GM21367 (cell line): ENCODE data around the gene ARHGAP27.
"Not testable (repeated sequence)": the region's sequence is repeated elsewhere in the genome, so short reads cannot be mapped to it uniquely, and the experiment has no call there.

Experiments used
- ATAC-seq: cut with Tn5 transposase; IDR thresholded peaks from one replicate; pipeline ENCODE4 v1.9.1; 2021; ENCODE audit not compliant: unreplicated experiment

ARHGAP27 gene

DNA sequence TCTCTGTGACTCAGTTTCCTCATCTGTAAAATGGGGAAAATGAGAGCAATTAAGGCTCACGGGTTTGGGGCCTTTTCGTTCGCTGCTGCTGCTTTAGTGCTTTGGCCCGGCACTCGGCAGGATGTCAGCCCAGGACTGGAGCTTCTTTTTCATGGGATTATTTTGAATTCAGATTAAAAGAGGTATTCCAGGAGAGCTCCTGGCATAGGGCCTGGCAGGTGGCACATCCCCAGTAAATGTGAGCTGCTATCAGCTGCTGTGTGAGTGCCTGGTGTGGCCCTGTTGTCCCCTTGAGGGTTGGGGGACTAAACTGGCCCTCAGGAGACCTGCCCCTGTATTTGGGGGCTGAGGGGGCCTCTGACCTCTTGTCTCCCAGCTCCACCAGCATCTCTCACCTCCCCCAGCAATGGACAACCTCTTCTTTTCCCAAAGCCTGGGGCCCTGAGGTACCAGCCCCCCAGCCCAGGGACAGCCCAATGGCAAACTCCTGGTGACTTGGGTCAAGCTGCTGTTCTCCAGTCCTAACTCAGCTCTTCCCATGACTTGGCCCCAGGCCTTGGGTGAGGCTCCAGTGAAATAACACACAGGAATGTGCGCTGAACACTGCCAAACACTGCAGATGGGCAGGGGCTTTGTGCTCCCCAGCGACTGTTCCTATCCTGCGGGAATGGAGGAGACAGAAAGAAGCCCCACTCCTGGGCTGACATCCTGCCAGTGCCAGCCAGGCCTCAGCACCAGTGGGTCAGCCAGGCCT lies 14.4 kb upstream of the ARHGAP27 start:
- not testable (repeated sequence) for ATAC-seq

DNA sequence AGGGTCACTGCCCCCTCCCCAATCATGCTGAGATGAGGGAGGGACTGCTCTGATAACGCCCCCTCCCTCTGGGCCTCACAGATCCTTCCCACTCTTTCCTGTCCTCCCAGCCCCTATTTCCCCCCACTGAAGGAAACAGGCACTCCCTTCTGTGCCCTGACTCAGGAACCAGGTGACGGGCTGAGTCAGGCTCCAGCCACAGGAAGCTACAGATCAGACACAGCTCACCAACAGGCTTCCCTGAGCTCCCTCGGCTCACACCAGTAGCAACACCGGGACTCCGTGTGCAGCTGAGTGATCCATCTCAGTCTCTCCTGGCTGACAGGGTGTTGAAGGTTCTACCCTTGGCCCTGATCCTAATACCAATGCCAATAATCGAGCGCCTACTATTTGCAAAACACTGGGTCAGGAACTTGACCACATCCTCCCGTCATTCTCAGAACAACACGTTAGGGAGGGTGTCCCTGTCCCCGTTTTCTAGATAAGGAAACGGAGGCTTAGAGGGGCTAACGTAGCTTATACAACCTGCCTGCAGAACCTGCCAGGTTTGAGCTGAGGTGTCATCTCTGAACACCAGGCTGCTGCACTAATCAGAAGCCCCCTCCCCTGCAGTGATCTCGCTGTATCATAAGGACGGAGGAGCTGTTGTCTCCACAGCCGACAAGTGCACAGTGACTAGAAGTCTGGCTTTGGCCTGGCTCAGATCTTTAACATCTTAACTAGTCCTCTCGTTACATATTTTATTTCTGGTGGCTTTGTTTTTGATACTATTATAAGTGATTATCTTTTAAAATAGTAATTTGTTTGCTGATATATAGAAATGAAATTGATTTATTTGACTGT lies 13.5 kb upstream of the ARHGAP27 start:
- not testable (repeated sequence) for ATAC-seq

DNA sequence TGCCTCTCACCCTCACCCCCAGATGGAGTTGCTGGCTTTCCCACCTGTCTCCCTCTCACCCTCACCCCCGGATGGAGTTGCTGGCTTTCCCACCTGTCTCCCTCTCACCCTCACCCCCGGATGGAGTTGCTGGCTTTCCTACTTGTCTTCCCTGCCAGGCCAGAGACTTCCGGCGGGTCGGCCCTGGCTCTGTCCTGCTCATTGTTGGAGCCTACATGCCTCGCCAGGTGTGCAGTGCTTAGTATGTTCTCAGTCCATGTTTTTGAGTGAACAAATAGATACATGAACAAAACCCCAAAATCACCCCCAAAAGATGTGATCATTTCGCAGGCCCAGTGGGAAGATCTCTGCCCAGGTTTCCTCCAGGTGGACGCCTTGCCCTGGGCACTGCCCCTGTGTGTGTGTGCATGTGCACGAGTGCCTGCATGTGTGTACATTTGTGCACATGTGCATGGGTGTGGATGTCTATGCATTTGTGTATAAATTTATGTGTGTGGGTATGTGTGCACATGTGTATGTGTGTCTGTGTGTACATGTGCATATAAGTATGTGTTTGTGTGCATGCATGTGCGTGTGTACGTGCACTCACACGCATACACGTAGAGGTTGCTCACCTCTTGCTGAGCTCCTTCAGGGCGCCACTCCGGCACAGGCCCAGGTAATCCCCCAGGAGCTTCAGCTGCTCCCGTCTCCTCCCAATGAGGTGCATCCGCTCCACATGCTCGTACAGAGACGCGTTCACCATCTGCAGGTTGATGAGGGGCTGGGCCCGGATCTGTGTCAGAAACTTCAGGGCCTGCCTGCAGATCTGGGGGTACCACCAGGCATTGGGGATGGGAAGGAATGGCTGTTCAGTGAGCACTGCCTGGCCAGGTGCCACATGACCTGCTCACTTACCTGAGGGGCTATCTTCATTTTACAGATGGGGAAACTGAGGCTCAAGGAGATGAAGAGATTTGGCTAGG lies 12.5 kb upstream of the ARHGAP27 start:
- ATAC-seq = not testable (repeated sequence)

DNA sequence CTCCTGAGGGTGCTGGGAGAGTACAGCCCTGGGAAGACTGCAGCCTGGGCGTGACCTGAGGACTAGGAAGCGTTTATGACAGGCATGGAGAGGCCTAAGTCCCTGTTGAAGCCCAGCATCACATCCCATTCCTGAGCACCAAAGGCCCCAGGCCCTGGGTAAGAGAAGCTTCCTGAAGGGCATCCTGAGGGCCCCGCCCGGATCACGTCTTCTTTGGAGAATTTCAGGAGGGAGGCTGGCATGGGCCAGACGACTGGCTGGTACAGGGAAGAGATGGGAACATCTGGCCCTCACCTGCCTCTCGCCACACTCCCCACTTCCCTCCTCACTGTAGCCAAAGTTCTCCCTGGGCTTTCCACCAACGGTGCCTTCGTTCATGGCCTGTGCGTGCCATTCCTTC lies 11.6 kb upstream of the ARHGAP27 start:
- ATAC-seq = not testable (repeated sequence)

DNA sequence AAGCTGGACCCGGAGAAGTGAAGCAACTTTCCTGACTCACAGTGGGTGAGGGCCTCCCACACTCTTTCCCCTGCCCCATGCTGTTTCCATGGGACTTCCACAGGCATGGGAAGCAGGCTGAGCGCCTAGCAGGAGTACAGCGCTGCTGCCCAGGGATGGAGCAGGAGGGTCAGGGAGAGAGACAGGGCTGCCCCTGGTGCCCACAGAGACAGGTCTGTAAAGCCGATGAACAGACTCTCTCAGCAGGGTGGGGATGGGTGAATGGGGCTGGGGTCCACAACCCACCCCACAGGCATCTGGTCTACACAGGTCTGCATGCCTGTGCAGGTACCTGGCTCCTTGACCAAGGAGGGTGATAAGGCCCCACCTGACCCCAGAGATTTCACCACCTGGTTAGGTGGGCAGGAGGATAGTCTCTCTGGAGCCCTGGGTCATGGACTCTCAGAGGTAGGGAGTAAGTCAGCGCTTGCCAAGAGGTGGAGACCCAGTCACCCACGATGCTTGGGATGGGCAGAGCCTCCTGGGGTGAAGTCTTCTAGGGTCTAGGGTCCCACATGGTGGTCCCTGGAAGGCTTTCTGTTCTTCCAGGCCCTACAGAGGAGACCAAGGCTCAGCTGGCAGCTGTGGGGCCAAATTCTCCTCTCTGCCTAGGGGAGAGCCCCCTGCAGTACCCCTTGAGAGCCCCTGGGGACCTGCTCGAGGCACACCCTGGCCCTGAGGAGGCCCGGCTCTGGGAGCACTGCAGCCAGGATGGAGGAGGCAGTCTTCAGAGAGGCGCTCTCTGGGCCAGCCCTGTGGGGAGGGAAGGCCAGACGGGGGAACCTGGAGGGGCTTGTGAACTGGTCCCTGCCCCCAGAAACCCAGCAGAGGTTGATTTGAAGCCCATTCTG lies 10.9 kb upstream of the ARHGAP27 start:
- ATAC-seq = not testable (repeated sequence)

DNA sequence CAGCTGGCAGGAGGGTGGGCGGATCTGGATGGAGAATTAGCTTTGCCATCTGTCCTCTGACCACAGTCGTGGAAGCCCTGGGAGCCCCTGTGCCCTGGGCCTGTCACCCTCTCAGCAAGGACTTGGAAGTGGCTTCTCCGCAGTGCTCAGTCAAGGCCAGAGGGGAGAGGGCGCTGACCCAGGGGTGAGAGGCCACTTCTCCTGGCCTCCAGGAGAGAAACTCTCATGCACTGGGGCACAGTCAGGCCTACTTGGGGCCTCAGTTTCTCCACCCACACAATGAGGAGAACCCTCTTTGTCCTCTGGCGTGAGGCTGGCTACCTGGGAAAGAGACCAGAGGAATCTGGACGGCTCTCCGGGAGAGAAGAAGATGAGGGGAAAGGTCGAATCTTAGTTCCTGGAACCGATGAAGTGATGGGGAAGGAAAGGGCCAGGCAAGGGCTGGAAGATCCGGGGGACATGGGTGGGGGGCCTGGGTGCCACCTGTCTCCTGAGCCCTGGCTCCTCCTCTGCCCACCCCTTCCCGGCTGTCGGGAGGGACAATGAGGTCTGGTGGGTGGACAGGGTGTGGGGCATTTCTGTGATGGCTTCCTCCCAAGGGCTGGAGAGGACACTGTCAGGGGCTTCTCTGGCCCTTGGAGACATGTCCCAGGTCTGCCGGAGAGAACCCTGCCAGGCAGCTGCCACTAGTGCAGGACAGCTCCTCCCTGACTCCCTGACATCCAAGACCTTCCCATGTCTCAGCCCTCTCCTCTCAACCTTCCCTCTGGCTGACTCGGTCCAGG lies 9.0 kb upstream of the ARHGAP27 start:
- ATAC-seq = no peak

DNA sequence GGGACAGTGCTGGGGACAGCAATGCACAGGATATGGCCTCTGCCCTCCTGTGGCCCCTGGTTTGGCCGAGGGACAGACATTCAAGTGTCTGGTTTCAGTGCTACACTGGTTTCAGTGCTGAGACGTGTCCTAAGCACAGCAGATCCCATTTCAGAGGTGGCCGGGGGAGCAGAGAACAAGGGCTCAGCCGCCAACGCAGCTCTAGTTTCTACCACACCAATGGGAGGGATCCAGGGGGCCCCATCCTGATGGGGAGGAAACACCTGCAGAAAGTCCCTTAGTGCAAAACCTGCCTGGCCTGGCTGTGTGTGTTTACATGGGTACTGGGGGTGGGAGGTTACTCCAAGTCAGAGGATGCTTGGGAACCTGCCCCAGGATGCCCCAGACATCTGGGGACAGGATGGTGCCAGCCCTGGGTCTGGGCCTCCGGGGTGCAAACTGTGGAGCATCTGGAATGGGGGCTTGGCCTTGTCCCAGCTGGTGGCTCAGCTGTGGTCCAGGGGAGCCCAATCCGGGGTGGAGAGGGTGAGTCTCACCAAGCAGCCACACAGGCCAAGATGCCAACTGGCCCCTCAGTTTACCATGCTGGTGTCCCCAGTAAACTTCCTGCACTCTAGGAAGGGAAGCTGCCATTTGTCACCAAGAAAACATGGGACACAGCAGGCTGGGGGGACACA lies 8.3 kb upstream of the ARHGAP27 start:
- ATAC-seq = not testable (repeated sequence)

DNA sequence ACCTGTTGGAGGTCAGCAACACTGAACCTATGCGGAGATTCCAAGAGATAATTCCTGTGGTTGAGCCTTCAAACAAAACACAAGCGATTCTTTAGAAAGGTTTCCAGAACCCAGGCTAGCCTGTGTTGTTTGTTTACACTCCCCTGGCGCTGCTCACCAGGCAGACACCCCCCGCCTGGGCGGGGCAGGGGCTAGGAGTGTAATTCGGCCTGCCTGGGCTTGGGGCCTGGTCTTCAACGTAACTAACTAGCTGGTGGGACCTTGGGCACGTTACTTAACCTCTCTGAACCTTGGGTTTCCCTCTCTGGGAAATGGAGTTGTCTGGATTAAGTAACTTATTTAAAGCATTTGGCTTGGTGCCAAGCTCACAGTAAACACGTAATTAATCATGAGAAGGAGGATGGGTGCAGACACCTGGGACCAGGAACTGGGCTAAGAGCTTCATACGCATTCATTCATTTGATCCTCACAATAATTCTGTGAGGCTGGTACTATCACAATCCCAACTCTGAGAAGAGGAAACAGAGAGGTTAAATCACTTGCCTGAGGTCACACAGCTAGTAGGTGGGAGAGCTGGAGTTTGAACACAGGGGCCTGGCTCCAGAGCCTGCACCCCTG lies 7.6 kb upstream of the ARHGAP27 start:
- ATAC-seq = no peak

DNA sequence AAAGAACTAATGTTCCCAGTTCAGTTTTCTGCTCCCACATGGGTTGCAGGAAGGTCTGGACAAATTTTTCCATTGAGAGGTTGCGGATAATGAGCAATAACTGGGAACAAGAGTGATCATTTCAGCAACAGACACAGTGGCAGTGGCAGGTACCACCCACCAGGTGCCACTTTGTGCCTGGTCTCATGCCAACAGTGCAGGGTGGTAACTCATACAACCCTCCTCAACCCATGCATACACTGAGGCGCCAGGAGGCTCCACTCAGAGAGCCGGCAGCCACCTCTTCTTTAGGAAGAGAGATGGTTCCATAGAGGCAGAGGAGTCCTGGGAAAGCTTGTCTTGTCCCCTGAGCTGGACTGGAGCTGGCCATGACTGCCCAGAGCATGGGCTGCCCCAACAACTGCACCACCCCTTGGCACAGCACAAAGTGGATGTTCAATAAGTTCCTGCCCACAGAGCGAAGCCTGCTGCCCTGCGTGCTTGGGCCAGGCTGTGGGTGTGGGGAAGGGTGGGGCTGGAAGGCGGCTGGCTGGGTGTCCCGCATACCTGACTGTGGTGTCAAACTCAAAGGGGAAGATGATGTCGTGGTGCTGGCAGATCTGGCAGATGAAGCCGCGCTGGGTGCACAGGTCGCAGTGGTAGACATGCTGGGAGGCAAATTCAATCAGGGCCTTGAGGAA lies 6.4 kb upstream of the ARHGAP27 start:
- no peak for ATAC-seq

DNA sequence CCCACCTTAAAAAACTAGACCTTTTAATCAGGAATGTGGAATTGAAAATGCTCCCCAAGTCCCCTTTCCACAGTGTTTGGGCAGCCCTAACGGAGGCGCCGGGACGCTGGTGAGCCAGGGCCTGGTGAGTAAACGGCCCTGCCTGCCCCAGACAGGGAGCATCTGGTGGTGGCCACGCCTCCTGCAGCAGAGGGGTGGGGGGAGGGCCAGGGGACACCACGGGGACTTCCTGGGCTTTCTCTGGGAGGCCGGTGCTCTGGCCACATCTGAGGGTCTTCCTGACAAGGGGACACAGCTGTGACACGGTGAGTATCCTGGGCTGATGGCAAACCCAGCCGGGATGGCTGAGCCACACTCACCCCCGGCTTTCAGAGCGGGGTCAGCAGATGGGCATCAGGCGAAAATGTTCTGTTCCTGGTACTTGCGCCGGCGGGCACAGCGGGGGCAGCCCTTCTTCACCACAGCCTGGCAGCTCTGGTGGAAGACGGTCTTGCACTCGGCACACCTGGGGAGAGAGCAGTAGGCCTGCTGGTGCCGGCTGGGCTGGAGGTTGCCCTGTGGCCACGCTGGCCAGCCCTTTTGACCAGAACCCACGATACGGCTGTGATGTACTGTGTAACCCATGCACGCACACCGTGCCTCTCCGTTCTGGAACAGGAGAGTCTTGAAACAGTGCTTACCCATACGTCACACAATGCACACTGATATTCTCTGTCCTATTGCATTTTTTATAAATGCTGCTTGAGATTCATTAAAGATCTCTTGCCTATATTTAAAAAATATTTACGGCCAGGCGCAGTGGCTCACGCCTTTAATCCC lies 5.0 kb upstream of the ARHGAP27 start:
- ATAC-seq = no peak

DNA sequence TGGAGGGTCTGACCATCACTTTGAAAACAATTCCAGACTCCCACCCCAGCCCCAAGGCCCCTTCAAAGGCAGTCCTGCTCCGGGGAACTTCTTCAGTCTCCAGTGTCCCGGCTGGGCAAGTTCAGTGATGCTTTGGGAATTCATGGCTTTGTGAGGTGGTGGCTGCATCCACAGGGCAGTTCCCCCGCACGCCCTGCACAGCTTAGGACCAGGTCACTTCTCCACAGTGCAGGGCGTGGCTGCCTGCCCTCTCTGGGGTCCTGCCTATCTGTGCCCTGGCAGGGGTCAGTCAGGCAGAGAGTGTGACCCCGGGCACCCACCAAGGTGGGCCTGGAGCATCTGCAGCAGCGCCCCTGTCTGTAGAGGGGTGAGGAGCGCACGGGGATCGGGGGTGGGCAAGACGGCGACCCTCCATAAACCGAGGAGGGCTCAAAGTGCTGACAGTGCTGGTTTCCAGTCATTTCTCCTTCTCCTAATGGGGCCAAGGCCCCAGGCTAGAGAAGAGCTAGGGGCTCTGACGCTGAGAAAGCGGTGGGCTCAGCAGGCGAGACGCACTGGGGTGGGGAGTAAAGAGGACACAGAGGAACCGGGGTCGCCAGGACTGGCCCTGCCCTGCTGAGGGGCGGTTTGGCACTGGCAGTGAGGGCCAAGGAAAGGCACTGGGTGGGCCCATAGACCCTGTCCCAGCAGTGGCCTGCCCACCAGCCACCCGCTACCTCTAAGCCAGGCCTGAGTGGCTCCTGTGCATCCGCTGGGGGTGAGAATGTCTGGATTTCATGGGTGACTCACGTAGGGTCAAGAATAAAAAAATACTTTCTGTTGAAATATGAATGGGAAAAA lies 4.2 kb upstream of the ARHGAP27 start:
- no peak for ATAC-seq

DNA sequence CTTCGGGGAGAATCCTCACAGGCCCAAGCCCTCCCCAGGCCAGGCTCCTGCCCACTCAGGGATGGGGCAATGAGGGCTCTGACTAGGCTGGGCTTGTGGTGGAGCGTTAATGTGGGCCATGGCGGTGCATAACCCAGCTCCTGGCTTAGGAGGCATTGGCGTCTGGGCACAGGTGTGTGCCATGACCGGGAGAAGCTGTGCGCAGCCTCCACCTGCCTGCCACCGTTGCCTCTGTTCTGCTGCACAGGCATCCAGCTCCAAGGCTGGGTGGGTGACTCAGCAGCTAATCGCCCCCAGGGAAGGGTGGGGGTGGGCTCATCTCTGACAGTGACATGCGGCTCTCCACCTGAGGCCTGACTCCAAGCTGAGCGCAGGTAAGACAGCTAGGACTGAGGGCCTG lies 3.5 kb upstream of the ARHGAP27 start:
- ATAC-seq = no peak

DNA sequence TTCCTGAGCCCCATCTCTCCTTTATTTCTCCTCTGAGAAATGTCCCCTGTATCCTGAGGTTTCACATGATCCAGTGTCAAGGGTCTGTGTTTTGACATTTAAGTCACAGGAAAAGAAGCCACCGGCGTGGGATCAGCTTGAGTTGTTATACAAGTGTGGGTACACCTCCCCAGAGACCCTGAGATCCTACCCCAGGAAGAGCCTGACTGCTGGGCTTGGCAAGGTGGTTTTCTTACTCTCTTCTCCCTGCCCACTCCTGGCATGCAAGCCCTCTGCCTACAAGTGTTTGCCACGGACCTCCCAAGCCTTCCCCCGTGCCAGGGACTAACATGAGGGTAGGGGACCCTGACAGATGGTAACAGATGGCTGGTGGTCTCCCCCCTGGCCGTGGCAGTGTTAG lies 2.8 kb upstream of the ARHGAP27 start:
- no peak for ATAC-seq

DNA sequence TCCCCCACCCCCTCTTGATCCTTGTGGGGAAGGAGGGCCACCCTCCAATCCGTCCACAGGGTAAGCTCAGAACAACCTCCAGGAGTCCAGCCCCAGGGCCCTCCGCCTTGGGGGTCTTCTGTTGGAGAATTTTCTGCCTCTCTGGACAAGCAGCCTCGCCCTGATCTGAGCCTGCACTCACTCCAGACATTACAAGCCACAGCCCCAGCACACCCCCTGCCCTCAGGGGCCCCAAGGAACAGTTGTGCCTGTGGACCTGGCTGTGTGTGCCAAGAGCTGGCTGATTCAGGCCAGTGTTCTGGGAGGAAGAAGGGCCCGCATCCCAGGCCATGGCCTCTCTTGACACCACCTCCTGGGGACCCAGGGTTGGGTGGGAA lies 477 bp upstream of the ARHGAP27 start:
- ATAC-seq = no peak

DNA sequence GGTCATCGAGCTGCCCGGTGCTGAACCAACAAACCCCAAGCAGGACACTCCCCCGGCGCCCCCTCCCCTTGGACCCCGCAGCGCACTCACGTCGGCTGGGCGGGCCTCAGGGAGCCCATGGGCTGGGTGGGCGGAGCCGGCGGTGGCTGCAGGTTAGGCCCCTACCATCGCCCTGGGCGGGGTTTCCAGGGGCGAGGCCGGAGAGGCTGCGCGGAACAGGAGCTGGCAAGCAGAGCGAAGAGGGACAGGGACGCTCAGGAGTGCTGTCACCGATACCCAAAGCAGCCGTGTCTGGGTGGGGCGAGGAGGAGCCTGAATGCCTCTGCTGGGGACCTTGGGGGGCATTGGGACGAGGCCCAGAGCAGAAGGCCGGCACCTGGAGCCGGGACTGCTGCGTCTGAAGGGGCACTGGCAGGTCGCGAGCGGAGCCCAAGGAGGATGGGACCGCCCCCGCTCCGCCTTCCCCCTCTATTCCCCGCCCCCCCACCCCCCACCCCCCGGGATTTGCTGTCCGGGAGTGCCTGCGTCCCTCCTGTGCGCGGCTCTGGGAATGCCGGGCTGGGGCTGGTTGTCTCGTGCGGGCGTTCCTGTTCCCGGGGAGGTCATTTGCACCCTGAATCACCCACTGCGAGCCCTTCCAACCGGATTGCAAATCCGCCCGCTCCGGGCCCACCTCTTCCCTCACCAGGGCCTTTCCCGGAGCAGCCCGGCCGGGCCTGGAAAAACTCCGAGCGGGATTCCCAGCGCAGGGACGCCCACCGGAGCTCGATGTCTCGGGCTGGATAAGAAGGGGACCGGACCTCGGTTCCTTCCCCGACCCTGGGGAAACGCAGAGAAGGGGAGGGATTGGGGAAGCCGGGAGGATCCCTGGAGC lies 902 bp downstream of the ARHGAP27 start:
- peak; percentile 42 for ATAC-seq
